AG04449 (cell line): ENCODE measurements around the gene RAI1.

ENCODE experiments used
- CTCF ChIA-PET: fragments of 350-600 bp; formaldehyde crosslinking; extraction: SDS; loops from one replicate; lab custom pipeline; 2021; ENCODE audit warnings: antibody characterized with exemption; lab: Yijun Ruan, JAX
- POLR2A ChIA-PET: fragments of 400-600, 350-600 bp; formaldehyde crosslinking; extraction: SDS; loops from one replicate; lab custom pipeline; 2020; ENCODE audit warnings: antibody characterized with exemption, inconsistent platforms; lab: Yijun Ruan, JAX
- DNase-seq: peaks from one replicate; pipeline ENCODE4 v3.0.0-alpha.2; 2010; ENCODE audit warnings: low read depth, low spot score
- H3K4me3 ChIP-seq: 2 replicates; pipeline ENCODE4 v1.5.1; 2011; ENCODE audit warnings: low read depth, mild to moderate bottlenecking, control low read depth, low read length
- TF ChIP-seq, protein P1 (sequence below): IDR thresholded peaks from one replicate; pipeline ENCODE4 v1.5.1; 2011; ENCODE audit warnings: mild to moderate bottlenecking, moderate library complexity, low read length, control low read depth, inconsistent platforms; ENCODE audit not compliant: insufficient read depth; ENCODE audit errors: missing control alignments

RAI1 gene

DNA sequence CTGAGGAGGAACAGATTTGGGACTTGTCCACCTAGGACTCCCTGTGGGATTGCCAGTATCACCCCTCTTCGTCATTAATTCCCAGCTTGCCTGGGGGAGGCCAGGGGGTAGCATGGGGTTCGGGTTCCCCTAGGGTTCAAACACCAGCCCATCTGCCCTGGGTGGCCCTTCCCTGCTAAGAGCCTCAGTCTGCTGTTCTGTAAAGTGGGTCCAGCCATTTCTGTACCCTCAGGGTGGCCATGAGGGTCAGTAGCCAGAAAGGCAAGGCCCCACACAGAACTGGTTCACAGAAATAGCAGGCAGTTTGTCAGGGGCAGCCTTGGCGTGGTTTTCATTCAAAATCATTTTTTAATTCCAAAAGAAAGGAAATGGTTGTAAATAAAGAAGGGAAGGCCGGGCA is 62.9 kb downstream of the RAI1 start:
- no peak overlapping the region for H3K4me3 ChIP-seq
- no peak for DNase-seq
- ChIA-PET CTCF (no interaction called here), POLR2A (no interaction called here)
- TF ChIP-seq, protein P1, sequence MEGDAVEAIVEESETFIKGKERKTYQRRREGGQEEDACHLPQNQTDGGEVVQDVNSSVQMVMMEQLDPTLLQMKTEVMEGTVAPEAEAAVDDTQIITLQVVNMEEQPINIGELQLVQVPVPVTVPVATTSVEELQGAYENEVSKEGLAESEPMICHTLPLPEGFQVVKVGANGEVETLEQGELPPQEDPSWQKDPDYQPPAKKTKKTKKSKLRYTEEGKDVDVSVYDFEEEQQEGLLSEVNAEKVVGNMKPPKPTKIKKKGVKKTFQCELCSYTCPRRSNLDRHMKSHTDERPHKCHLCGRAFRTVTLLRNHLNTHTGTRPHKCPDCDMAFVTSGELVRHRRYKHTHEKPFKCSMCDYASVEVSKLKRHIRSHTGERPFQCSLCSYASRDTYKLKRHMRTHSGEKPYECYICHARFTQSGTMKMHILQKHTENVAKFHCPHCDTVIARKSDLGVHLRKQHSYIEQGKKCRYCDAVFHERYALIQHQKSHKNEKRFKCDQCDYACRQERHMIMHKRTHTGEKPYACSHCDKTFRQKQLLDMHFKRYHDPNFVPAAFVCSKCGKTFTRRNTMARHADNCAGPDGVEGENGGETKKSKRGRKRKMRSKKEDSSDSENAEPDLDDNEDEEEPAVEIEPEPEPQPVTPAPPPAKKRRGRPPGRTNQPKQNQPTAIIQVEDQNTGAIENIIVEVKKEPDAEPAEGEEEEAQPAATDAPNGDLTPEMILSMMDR: no peak

DNA sequence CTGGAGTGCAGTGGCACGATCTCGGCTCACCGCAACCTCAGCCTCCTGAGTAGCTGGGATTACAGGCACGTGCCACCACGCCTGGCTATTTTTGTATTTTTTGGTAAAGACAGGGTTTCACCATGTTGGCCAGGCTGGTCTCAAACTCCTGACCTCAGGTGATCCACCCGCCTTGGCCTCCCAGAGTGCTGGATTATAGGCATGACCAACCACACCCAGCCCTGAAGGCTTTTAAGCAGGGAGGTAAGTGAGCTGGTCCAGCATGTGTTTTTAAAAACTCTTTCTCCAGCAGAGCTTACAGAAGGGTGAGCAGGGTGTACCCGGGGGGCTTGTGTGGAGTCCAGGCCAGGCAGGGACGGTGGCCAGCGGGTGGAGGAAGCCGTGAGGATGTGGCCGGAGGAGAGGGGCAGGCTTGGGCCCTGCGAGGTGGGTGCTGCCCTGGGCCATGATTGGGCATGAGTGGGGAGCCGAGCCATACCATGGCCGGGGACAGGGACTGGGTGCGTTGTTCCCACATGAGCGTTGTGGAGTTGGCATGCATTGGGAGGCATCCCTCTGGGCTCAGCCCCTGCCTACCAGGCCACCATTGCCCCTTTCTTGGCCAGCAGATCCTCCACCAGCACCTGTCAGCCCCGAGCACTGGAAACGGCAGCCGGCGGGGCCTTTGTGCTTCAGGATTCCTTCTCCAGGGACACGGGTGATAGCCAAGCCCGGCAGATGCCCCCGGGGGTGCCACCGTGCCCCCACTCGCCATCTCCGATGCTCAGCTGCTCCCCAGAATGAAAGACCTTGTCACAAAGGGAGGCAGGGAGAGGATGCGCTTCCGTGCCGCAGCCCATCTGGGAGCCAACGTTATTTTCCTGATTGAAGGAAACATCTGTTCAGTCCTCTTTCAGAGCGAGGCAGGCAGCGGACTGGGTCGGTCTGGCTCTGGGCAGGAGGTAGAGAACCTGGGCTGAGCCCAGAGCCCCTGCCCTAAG is 64.5 kb downstream of the RAI1 start:
- CTCF ChIA-PET: interaction anchor here (1.1 to 1.6 kb wide), 2 partner anchors 65 kb away, joined by 3 to 4 read pairs; no protein-coding TSS in a partner anchor
- no peak overlapping the region for H3K4me3 ChIP-seq
- TF ChIP-seq, protein P1: no peak

DNA sequence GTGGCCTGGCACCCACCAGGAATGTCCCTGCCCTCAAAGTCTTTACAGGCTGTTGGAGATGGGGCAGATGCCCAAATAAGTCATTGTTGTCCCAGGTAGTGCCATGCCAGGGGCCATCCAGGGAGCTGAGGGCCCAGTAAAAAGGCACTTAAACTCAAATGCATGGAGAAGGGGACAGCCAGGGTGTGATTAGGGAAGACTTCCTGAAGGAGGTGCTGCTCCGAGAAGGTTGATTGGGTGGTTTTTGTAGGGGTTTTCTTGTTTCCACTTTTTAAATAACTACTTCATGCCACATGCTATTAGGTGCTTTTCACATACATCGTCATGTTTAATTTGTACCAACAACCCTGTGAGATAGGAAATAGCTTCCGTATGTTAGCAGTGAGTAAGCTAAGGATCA is 66.9 kb downstream of the RAI1 start:
- TF ChIP-seq, protein P1: no peak
- no peak overlapping the region for H3K4me3 ChIP-seq
- DNase-seq: no peak
- ChIA-PET CTCF (interaction anchor here (0.6 to 2.1 kb wide), 4 partner anchors 9 to 51 kb away, joined by 3 to 13 read pairs (median 4); no protein-coding TSS in a partner anchor), POLR2A (no interaction called here)

More for the DNA sequence above, 64.5 kb downstream of the RAI1 start:
- POLR2A ChIA-PET: no interaction called here
- DNase-seq: no peak

- TF ChIP-seq, protein P1: no peak
- no peak overlapping the region for H3K4me3 ChIP-seq
- DNase-seq: no peak
- ChIA-PET CTCF (interaction anchor here (1.4 to 2.1 kb wide), 3 partner anchors 9 to 16 kb away, joined by 3 to 13 read pairs (median 4); no protein-coding TSS in a partner anchor), POLR2A (no interaction called here)
Measured at GRCh38 chr17:17748604-17749003, 67.3 kb downstream of the RAI1 start.

DNA sequence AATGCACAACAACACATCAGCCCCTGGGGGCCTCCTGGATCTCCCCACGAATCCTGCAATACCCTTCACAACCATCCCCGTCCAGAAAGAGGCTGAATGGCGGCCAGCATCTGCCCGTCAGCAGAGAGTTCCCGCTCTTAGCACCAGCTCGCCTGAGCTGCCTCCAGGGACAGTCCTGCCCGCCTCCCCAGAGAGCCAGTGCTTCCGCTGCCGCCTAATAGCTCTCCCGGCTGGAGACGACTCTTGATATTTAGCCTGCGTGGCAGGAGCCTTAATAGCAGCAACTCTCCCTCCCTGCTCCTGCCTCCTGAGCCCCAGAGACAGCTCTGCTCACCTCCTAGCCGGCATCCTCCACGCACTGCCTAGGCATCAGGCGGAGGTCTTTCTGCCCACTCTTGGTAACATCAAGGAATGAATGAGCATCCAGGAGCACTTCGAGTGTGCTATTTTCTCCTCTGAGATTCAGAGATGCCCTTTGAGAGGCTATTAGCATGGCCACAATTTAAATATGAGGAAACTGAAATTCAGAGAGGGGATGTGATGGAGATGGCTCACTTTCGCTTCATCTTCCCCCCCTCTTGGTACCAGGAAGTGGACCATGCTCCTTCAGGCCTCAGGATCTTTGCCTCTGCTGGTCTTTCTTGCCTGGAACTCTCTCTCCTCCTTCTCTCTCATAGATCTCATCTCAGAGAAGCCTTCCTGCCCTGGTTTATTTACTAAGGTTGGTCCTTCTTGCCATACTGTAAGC is 67.9 kb downstream of the RAI1 start:
- H3K4me3 ChIP-seq: no peak overlapping the region
- TF ChIP-seq, protein P1: no peak

More for the DNA sequence above, 67.9 kb downstream of the RAI1 start:
- ChIA-PET POLR2A (no interaction called here), CTCF (interaction anchor here (0.7 to 2.1 kb wide), 7 partner anchors 10 to 70 kb away, joined by 3 to 13 read pairs (median 3); no protein-coding TSS in a partner anchor)
- DNase-seq: no peak
